Liver (tissue), 3 donors: ENCODE results near the gene STN1.

ENCODE experiments used
- ATF3 ChIP-seq: IDR thresholded peaks from 2 replicates; pipeline ENCODE4 v1.6.1; 2016; ENCODE audit warnings: antibody characterized with exemption
- CTCF ChIP-seq: fragments of 150-350 bp; IDR thresholded peaks from 2 replicates; pipeline ENCODE4 v1.5.1; 2017; ENCODE audit warnings: improper control_type of control experiment, low read depth, low read length; ENCODE audit not compliant: missing input control
- EGR1 ChIP-seq, 2 donors: IDR thresholded peaks; 2 replicates each; pipeline ENCODE4 v1.6.1; 2016 to 2018; ENCODE audit warnings: antibody characterized with exemption in 2 of 2, low read depth in 2 of 2
- FOXA2 ChIP-seq: IDR thresholded peaks from 2 replicates; pipeline ENCODE4 v1.6.1; 2016; ENCODE audit warnings: antibody characterized with exemption
- GABPA ChIP-seq, 2 donors: IDR thresholded peaks in 1 of 2; conservative IDR thresholded peaks in 1 of 2; 2 replicates each; pipeline ENCODE4 v1.6.1; 2016; ENCODE audit warnings: antibody characterized with exemption in 2 of 2, mild to moderate bottlenecking in 1 of 2, moderate library complexity in 1 of 2
- JUND ChIP-seq, 2 donors: IDR thresholded peaks; 2 replicates each; pipeline ENCODE4 v1.6.1; 2016; ENCODE audit warnings: antibody characterized with exemption in 2 of 2
- MAX ChIP-seq: IDR thresholded peaks from 2 replicates; pipeline ENCODE4 v1.6.1; 2016; ENCODE audit warnings: antibody characterized with exemption
- NR2F2 ChIP-seq: IDR thresholded peaks from 2 replicates; pipeline ENCODE4 v1.6.1; 2016; ENCODE audit warnings: antibody characterized with exemption
- RAD21 ChIP-seq, 2 donors: IDR thresholded peaks; 2 replicates each; pipeline ENCODE4 v1.6.1; 2016; ENCODE audit warnings: antibody characterized with exemption in 2 of 2, mild to moderate bottlenecking in 2 of 2
- YY1 ChIP-seq: IDR thresholded peaks from 2 replicates; pipeline ENCODE4 v1.6.1; 2016; ENCODE audit warnings: antibody characterized with exemption, mild to moderate bottlenecking
- ZBTB33 ChIP-seq: IDR thresholded peaks from 2 replicates; pipeline ENCODE4 v1.6.1; 2016; ENCODE audit warnings: antibody characterized with exemption
- donor health status: healthy.
- donor health status: healthy.

GRCh38 chr10:103869336-103869735 is 48.6 kb downstream of the STN1 start:
- TF ChIP-seq ATF3 = no peak
- no peak for TF ChIP-seq CTCF
- TF ChIP-seq GABPA (IDR thresholded peaks at IDR 0.05 in 1 of 2, conservative IDR thresholded peaks at IDR 0.05 in 1 of 2) = no peak
- no peak for TF ChIP-seq ZBTB33
- TF ChIP-seq YY1 = no peak
- no peak for TF ChIP-seq RAD21 (IDR thresholded peaks at IDR 0.05)
- TF ChIP-seq MAX = no peak
- TF ChIP-seq EGR1 (IDR thresholded peaks at IDR 0.05; ENCODE audit: low read depth in 2 of 2) = no peak
- TF ChIP-seq NR2F2 = no peak
- no peak for TF ChIP-seq JUND (IDR thresholded peaks at IDR 0.05)
- TF ChIP-seq FOXA2 = no peak
